AG10803 (cell line): Measurements from ENCODE around the gene QRFPR.
A peak's percentile ranks its signal among the peaks of the same experiment; 100 is the strongest.
"Not testable (repeated sequence)": the region's sequence is repeated elsewhere in the genome, so short reads cannot be mapped to it uniquely, and the experiment has no call there.

Source experiments
- DNase-seq: peaks from one replicate; pipeline ENCODE4 v3.0.0; 2010; ENCODE audit warnings: low read depth
- H3K4me3 ChIP-seq: 2 replicates; pipeline ENCODE4 v1.5.1; 2011; ENCODE audit warnings: mild to moderate bottlenecking, low read length, control low read depth
- CTCF ChIP-seq: conservative IDR thresholded peaks from 2 replicates; pipeline ENCODE4 v1.5.1; 2011; ENCODE audit warnings: mild to moderate bottlenecking, low read length, control low read depth, inconsistent platforms

QRFPR gene

DNA sequence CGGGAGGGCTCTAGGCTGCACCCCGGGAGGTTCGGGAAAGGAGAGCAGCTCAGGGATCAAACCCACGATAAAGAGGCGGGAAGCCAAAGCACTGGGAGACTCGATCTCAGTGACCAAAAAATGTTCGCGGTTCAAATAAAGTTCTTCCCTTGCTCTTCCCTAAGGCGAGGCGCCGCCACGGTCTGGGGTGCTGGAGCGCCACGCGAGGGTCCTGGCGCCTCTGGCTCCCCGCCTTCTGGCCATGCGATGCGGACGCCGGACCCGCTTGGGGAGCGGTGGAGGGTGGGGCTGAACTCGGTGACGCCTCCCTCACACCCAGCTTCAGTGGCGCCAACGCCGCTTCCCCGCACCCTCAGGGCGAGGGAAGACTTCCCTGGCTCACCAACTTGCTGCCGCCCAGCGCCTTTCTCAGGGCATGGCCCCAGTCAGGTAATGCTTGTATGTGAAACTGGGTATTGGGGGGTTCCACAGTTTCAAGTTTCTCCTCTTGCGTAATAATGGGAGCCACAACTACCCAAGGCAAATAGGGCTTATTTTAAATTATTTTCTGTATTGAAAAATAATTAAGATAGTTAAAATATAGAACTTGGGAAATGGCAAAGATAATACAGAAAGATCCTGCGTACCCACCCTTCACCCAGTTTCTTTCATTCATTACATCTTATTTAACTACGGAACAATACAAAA is at the start of gene QRFPR:
TSS of gene QRFPR (minus strand) at position 243 of the 687 bp plus-strand sequence. CDS start 371 bp downstream, outside the sequence.
- no peak for TF ChIP-seq CTCF
- DNase-seq = no peak
- peak within 1 kb of the TSS; percentile 15 for H3K4me3 ChIP-seq

DNA sequence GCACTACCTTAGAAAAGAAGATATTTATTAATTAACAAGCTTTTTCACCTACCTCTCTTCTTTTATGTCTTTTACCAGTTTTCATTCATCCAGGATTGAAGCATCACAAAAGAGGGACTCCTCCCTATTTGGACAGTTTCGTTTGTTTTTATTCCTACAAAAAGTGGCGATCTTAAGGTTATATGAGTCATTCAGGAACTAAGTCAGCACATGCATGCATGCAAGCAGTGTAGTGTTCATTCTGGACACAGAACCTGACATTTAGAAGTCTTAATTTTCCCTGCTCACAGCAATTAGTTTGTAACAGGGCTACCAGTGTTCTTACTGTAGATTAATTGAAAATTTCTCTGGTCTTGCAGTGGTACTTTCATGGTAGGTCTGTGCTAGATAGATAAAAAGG is 47.9 kb upstream of the QRFPR start:
- no peak for DNase-seq
- H3K4me3 ChIP-seq = no peak overlapping the region
- TF ChIP-seq CTCF = no peak

DNA sequence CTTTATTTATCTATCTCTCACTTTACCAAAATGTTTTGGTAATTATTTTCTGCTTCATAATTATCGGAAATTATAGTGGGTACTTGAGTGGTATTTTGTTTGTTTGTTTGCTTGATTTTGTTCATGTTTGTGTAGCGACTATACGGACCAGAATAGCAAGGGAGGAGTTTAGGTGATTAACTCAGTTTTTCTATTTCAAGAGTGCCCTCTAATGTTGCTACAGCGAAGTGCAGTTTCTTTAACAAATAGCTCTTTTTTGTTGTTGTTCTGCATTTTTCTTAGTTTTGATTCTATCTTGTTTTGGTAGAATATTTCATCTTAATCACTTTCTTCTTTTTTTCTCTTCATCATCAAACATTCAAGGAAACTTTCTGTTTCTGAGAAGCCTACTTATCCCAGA is 40.8 kb upstream of the QRFPR start:
- DNase-seq = no peak
- TF ChIP-seq CTCF = peak; percentile 35
- H3K4me3 ChIP-seq = no peak overlapping the region

DNA sequence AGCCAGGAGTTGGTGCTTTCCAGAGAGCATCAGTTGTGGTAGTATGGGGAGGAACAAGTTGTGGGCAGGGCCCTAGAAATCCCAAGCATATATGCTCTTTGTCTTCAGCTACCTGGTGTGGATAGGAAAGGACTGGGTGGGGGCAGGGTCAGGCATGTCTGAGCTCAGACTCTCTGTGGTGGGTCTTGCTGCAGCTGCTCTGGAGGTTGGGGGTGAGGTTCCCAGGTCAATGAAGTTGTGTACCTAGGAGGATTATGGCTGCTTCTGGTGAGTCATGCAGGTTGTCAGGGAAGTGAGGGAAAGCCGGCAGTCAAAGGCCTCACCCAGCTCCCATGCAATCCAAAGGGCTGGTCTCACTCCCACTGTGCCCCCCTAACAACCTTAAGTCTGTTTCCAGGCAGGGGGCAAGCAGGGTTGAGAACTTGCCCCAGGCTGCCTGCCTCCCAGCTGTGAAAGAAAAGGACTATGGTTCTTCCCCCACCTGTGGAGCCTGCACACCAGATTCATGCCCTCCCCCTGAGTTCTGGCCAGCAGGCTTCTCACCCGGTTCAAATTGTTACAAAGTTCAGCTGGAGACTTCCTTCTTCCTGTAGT is 30.4 kb upstream of the QRFPR start:
- DNase-seq = no peak
- H3K4me3 ChIP-seq = no peak overlapping the region
- no peak for TF ChIP-seq CTCF

DNA sequence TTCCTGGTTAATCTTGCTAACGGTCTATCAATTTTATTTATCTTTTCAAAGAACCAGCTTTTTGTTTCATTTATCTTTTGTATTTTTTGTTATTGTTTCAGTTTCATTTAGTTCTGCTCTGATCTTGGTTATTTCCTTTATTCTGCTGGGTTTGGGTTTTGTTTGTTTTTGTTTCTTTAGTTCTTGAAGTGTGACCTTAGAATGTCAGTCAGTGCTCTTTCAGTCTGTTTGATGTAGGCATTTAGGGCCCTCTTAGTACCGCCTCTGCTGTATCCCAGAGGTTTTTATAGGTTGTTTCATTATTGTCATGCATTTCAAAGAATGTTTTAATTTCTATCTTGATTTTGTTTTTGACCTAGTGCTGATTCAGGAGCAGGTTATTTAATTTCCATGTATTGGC is 27.7 kb upstream of the QRFPR start:
- not testable (repeated sequence) for DNase-seq, H3K4me3 ChIP-seq

- DNase-seq = no peak
- TF ChIP-seq CTCF = no peak
- H3K4me3 ChIP-seq = no peak overlapping the region
These were observed 19.8 kb upstream of the QRFPR start for GRCh38 chr4:121400632-121401031.

DNA sequence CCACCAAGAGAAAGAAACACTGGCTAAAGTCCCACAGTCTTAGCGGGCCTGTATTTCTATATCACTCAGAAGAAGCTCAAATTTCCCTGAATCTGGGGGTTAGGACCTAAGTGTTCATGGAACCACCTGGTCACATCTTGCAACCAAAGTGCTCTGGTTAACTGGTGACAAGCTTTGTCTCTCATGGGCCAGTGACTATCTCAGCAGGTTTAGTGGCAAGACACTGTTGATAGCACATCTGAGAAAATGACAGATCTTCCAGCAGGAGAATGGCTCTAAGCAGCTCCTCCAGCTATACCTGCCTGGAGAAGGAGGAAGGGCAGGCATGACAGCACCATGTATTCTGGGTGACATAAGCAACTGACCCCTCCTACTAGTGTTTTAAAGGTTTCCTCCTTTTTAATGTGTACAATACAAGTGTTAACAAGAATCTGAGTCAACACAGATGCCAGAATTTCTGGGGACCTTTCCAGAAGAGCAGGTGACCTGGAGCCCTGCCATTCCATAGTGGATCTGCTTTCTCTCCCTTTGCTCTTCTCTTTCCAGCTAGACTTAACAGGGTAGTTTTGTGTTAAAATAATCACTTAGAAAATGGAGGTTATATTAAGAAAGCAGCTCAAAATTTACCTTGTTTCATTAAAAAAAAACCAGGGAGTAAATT is 17.3 kb upstream of the QRFPR start:
- TF ChIP-seq CTCF = no peak
- no peak for DNase-seq
- no peak overlapping the region for H3K4me3 ChIP-seq
